Measurements from ENCODE around the gene RNASE9.
"Not testable (repeated sequence)": the region's sequence is repeated elsewhere in the genome, so short reads cannot be mapped to it uniquely, and the experiment has no call there.

RNASE9 gene

DNA sequence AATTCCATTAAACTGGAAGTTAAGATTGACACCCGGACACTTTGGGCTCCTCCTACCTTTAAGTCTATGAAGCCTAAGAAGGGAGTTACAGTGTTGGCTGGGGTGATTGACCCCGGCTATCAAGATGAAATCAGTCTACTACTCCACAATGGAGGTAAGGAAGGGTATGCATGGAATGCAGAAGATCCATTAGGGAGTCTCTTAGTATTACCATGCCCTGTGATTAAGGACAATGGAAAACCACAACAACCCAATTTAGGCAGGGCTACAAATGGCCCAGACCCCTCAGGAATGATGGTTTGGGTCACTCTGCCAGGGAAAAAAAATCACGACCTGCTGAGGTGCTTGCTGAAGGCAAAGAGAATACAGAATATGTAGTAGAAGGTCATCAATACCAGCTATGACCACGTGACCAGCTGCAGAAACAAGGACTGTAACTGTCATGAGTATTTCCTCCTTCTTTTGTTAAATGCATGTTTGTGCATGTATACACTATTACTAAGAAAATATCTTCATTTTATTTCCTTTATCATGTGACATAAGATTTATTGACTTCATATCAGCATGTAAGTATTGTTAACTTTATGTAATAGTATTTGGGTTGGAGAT, 11.6 kb upstream of the RNASE9 start:
- not testable (repeated sequence) for DNase-seq (ENCODE audit: low spot score)

DNA sequence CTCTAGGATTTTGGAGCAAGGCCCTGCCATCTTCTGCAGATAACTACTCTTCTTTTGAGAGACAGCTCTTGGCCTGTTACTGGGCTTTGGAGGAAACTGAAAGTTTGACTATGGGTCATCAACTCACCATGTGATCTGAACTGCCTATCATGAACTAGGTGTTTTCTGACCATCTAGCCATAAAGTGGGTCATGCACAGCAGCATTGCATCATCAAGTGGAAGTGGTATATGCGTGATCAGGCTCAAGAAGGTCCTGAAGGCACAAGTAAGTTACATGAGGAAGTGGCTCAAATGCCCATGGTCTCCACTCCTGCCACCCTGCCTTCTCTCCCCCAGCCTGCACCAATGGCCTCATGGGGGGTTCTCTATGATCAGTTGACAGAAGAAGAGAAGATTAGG, 9.9 kb upstream of the RNASE9 start:
- not testable (repeated sequence) for DNase-seq (ENCODE audit: low spot score)

DNA sequence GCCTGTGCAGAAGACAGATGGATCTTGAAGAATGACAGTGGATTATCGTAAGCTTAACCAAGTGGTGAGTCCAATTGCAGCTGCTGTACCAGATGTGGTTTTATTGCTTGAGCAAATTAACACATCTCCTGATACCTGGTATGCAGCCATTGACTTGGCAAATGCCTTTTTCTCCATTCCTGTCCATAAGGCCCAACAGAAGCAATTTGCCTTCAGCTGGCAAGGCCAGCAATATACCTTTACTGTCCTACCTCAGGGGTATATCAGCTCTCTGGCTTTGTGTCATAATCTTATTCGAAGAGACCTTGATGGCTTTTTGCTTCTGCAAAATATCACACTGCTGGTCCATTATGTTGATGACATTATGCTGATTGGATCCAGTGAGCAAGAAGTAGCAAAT, 9.0 kb upstream of the RNASE9 start:
- DNase-seq (ENCODE audit: low spot score) = not testable (repeated sequence)

DNA sequence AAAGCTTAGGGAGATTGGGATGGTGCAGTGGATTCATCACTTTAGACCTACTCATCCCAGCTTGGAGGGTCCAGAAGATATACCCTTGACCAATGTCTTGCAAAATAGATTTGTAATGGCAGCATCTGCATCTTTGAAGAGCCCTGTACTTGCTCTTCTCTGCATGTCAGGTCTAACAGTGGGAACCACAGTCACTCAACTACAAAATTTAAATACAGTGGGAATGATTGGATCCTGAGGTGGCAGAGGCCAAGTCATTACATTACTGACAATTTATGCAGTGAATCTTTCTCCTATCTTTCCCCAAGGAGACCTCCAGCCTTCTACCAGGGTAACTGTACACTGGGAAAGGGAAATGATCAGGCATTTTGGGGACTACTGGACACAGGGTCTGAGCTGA, 8.2 kb upstream of the RNASE9 start:
- no peak for DNase-seq (ENCODE audit: low spot score)

DNA sequence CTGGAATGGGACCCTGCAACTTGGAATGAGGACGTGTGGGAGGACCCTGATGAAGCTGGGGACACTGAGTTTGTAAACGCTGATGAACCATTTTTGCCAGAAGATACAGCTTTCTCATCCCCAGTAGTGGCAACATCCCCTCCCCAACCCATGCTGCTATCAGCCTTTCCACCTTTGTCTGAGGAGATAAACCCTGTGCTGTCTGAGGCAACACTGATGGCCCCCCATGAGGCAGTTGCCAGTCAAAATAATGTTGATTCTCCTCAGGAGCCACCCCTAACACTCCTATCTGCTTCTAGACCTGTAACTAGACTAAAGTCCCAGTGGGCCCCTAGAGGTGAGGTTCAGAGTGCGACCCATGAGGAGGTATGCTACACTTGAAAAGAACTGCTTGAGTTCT, 7.5 kb upstream of the RNASE9 start:
- no peak for DNase-seq (ENCODE audit: low spot score)

DNA sequence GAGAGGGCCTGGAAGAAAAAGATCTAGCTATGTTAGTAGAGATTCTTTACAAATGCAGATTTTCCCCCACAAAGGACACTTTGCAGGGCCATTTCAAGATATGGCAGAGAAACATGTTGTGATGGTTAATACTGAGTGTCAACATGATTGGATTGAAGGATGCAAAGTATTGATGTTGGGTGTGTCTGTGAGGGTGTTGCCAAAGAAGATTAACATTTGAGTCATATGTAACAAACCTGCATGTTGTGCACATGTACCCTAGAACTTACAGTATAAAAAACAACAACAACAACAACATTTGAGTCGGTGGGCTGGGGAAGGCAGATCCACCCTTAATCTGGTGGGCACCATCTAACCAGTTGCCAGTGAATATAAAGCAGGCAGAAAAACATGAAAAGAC, 6.4 kb upstream of the RNASE9 start:
- DNase-seq (ENCODE audit: low spot score) = not testable (repeated sequence)

DNA sequence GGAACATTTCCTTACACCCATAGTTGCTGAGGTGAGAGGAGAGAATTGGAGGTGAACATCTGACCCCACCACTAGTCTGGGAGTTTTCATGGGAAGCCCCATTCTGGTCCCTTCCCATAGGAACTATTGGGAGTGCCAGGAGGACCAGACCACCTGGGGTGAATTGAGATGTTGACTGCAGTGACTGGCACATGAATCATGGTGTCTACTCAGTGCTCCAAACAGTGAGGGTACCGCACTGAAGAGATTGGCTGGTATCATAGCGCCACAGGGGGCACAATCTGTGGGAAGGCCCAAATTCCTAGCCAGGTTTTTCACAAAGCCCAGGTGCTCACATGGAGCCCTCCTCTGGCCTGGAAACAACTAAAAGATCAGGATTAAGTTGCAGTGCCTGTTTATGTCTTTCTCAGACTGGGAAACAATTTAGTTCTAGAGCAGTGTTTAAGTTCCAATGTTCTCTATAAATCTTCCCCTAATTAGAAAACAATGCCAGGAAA, 3.7 kb upstream of the RNASE9 start:
- no peak for DNase-seq (ENCODE audit: low spot score)

DNA sequence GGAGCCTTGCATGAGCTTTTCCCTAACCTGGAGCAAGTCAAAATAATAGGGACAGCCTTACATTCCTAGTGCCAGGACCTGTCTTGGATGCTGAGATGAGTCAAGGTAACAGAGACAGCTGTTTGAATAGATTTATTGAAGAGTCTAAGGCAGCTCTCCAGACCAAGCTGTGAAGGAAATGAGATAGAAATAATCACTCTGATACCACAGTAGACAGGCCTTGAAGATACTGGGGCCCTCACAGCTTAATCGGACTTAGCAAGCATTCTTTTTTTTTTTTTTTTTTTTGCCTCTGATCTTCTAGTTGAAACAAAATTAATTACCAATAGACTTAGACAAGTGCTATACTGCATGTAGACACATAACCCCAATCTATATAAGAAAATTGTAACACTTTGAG, 3.1 kb upstream of the RNASE9 start:
- DNase-seq (ENCODE audit: low spot score) = no peak

DNA sequence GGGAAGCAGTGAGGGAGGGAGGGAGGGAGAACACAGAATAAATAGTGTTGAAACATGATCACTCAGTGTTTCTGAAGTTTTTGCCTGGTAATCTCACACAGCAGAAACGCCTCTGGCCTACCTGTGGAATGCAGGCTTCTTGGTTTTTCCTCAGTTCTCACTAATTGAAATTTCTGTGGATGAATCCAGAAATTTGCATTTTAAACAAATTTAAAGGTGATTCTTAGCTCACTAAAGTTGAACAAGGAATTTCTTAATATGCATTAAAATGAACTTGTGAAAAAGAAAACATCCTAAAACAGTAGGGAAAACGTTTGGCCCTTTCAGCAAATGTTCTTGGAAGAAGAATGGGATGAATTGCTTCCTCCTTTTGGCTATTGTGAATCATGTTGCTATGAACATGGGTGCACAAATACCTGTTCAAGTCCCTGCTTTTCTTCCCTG, 1.4 kb downstream of the RNASE9 start:
- DNase-seq (ENCODE audit: low spot score) = no peak

DNA sequence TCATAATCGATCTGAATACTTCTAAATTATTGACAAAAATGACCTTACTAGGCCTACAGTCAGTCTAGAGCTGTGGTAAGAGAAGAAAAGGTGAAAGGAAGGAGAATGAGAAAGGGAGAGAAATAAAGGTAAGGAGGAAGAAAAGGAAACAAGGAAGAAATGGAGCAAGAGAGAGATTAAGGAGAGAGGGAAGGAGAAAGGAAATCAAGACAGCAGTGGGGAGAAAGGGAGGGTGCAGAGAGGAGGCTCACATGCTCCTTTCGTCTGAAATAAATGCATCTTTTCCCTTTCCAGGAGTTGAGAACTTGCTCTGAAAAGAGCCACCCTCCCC, 3.7 kb downstream of the RNASE9 start:
- no peak for DNase-seq (ENCODE audit: low spot score)

DNA sequence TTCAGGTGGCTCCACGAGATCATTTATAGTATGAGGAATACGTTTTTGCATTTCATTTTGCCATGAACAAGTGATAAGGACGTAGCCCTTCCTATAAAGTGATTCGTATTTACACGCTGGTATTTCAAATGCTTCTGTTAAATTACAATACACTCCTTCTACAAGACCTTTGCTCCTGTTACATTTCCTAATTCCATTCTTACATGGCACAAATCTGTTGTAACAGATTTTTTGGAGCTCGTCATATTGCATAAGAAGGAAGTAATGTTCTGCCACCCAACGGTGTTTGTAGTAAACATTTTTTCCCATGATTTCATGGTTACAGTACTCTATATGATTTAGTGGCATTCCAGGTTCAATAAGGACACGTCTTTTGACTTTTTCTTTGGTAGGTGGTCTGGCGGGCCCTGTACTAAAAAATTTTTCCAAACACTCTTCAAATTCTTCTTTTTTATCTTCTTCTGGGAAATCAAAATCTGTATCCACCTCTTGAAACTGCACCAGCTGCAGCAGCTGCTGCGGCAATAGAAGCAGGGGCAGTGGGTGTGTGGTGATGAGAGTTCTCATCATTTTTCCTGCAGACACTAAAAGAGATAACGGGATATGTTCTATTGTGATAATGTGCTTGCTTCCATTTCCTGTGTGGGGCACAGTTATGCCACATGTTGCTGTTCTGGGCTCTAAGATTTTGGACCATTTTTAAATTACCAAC, 4.2 kb downstream of the RNASE9 start:
- DNase-seq (ENCODE audit: low spot score) = no peak

DNA sequence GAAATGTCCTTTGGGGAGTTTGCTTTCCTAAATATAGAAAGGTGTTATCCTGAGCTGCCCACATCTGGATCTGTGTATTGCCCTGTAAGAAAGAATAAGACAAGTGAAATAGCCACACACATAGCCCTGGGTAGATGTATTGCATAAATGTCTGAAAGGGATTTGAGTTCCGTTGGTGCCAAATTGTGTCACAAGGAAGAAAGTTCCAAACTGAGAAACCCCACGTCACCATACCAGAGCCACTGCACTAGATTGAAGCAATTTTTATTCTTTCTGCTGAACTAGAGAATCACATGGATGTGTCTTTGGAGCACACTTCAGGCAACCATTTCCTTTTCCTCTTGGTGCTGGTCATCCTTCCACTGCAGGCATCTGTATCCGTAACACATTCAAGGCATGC, 5.0 kb downstream of the RNASE9 start:
- DNase-seq (ENCODE audit: low spot score) = no peak

DNA sequence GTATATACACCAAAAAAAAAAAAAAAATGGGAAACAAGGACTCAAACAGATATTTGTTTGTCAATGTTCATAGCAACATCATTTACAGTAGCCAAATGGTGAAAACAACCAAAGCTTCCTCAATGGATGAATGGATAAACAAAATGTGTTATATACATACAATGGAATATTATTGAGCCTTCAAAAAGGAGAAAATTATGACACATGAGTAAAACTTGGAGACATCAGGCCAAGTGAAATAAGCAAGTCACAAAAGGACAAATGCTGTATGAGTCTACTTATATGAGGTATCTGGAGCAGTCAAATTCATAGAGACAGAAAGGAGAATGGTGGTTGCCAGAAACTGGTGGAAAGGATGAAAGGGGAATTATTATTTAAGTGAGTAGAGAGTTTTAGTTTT, 7.8 kb downstream of the RNASE9 start:
- no peak for DNase-seq (ENCODE audit: low spot score)

DNA sequence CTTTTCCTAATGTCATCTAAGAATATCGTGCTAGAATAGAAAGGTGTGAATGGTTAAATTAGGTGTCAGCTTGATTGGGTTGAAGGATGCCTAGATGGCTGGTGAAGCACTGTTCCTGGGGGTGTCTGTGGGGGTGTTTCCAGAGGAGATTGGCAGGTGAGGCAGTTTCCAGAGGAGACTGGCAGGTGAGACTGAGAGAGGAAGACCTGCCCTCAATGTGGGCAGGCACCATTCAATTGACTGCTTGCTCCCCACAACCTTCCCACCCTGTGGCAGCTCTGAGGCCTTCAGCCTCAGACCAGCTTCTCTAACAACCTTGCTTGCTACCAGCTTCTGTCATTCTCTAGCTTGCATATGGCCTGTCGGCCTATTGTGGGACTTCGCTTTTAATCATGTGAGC, 9.2 kb downstream of the RNASE9 start:
- DNase-seq (ENCODE audit: low spot score) = no peak

DNA sequence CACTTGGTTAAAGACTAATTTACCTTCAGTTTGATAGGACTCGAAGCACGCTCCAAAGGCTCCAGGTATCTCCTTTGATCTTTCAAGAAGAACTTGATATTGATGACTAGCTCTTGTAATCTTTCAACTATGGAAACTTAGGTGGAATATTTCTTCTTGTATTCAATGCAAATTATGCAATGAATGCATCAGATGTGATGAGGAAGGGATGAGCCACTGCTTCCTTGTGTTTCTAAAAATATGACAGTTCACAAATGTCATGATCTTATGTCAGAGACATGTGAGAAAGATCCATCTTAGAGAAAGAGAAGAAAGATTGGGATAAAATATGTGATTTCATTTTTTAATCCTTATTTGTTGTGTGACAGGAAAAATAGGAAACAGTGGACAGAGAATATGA, 9.9 kb downstream of the RNASE9 start:
- no peak for DNase-seq (ENCODE audit: low spot score)

DNA sequence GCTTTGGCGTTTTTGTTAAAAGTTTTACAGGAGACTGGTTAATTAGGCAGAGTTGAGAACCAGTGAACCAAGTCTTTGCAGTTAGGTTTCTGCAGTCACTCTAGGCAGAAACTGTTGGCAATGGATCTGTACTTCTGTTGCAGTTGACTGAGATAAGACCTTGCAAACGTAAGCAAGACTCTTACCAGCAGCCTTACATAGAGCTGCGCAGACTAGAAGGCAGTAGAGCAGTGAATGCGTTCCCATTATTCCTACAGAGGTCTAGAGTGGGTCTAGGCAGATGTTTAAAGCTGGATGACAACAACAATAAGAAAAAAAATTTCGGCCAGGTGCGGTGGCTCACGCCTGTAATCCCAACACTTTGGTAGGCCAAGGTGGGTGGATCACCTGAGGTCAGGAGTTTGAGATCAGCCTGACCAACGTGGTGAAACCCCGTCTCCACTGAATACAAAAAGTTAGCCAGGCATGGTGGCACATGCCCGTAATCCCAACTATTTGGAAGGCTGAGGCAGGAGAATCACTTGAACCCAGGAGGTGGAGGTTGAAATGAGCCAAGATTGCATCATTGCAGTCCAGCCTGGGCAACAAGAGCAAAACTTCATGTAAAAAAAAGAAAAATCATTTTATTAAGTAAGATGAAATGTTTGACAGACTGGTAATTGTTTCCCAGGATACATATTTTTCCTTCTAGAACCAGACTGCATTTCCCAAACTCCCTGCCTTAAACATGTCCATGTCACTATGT, 12.3 kb downstream of the RNASE9 start:
- DNase-seq (ENCODE audit: low spot score) = no peak

DNA sequence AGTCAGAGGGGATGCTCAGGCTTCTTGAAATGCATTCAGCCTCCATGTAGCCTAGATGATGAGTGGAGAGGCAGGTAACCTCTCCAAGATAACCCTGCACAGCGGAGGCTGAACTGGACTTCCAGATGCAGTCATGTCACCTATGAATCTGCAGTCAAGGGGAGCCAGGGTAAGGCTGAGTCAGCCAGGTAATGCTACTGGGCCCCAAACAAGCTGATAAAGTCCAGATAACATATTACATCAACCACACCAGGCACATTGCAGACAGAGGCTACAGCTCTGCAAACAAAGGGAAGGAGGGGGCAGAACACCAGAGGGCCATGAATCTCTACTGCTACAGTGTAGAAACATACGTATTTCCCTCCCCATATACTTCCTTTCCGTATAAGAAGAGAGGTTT, 14.0 kb downstream of the RNASE9 start:
- DNase-seq (ENCODE audit: low spot score) = no peak

DNA sequence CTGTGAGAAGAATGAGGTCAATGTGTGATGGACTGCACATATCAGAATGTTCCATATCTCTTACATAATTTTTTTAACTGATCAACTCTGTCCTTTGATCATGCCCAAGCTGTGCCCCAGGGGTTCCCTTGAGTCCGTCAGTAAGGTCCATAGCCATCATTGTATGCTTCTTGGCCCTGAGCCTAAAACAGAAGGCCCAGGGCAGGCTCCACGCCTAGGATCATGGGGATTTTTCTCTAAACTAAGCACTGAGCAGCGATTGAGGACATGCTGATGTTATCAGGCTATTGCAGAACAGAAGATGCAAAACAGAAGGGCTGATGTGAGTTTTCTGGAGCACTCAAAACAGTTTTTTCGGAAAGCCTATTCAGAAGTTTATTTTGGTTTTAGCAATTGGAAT, 20.9 kb downstream of the RNASE9 start:
- no peak for DNase-seq (ENCODE audit: low spot score)

DNA sequence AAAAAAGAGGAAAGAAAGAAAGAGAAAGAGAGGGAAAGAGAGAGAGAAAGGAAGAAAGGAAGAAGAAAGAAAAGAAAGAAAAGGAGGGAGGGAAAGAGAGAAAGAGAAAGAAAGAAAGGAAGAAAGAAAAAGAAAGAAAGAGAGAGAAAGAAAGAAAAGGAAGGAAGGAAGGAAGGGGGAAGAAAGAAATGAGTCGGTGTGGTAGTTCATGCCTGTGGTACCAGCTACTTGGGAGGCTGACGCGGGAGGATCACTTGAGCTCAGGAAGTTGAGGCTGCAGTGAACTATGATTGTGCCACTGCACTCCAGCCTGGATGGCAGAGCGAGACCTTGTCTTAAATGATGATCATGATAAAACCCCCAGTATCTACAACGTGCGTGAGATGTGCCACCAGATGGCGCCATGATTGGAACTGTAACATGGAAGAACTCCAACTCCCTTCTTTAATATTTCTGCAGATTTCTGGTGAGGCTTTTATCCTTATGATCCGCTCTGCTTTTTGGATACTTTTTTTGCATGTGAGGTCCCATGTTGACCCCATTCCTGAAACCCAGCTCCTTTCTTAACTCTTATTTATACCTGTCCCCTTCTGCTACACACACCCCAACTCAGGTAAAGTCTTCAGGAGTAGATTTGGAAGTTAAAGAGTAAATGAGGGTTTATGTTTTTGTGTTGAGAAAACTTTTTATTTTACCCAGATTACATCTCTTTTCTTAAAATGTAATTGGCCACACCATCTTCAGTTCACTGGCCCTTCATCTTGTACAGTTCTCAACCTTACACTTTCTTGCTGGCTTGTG, 29.9 kb downstream of the RNASE9 start:
- DNase-seq (ENCODE audit: low spot score) = peak; percentile 70

DNA sequence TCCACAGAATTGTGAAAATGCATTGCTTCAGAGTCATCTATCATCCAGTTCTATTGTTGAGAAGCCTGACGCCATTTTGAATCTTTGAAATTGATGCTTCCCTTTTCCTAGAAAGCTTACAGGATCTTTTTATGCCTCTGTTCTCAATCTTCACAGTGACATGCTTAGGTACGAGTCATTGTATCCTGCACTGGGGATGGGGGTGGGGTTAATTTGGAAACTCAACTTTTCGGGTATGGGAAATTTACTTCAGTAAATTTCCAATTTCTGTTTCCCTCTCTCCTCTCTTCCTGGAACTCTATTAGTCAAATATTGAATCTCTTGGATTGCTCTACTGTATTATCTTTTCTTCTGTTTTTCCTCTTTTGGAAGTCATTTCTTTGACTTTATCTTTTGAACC, 31.0 kb downstream of the RNASE9 start:
- DNase-seq (ENCODE audit: low spot score) = no peak

DNA sequence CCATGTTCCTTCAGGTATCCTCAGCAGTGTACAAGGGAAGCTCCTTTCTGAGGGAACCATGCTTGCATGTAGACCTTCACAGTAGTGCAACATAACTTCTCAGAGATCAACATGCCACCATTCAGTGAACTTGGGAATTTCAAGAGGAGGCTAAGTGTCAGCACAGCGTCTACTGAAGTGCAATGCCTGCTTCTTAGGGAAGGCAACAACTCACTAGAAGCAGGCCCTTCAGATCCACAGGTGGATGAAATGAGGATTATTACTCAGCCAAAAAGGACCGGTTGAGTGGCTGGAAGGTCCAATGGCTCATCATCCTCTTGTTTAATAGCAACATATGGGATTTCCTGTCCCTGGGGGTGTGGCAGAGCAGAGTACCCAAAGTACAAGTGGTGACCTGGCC, 36.8 kb downstream of the RNASE9 start:
- DNase-seq (ENCODE audit: low spot score) = no peak

DNA sequence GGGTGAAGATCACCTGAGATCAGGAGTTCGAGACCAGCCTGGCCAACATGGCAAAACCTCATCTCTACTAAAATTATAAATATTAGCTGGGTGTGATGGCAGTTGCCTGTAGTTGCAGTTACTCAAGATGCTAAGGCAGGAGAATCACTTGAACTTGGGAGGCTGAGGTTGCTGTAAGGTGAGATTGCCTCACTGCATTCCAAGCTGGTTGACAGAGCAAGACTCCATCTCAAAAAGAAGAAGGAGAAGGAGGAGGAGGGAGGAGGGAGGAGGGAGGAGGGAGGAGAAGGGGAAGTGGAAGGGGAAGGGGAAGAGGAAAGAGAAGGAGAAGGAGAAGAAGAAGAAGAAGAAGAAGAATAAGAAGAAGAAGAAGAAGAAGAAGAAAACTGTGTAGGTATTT, 38.5 kb downstream of the RNASE9 start:
- no peak for DNase-seq (ENCODE audit: low spot score)

DNA sequence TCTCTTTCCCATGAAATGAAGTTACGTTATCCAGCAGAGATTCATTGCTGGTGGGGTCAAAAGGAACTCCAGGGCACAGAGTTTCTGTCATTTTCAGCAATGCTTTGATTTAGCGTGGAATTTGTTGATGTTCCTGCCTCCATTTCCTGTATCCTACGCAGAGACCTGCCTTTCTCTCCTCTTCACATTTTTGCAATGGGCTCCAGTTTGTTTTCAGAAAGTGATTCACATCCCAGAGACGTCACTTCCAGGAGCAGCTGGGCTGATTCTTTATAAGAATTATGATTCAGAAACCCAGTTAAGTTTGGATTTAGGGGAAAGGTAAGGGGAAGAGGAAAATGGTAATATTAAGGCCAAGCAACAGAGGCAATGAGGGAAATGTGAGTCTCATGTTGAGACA, 43.9 kb downstream of the RNASE9 start:
- no peak for DNase-seq (ENCODE audit: low spot score)
